ENCODE measurements around the gene LMBR1.
A peak's percentile ranks its signal among the peaks of the same experiment; 100 is the strongest.
"Not testable (repeated sequence)": the region's sequence is repeated elsewhere in the genome, so short reads cannot be mapped to it uniquely, and the experiment has no call there.

The LMBR1 gene

GRCh38 chr7:156892821-156893706 lies at the start of gene LMBR1:
LMBR1 (minus strand) TSS chr7:156893183; CDS start chr7:156892993, 190 bp downstream.
- DNase-seq (ENCODE audit: low read depth), result peak; percentile 89

GRCh38 chr7:156942708-156943090 lies 49.7 kb upstream of the LMBR1 start:
- DNase-seq (ENCODE audit: low read depth), result no peak

- no peak for DNase-seq (ENCODE audit: low read depth)
Observed at GRCh38 chr7:156941393-156942182, 48.6 kb upstream of the LMBR1 start.

GRCh38 chr7:156940421-156941122 lies 47.6 kb upstream of the LMBR1 start:
- DNase-seq (ENCODE audit: low read depth), result no peak

- DNase-seq (ENCODE audit: low read depth), result not testable (repeated sequence)
Observed at GRCh38 chr7:156936766-156937165, 43.8 kb upstream of the LMBR1 start.

GRCh38 chr7:156935250-156935649 lies 42.3 kb upstream of the LMBR1 start:
- DNase-seq (ENCODE audit: low read depth), result no peak

GRCh38 chr7:156932006-156932405 lies 39.0 kb upstream of the LMBR1 start:
- no peak for DNase-seq (ENCODE audit: low read depth)

GRCh38 chr7:156929789-156930539 lies 37.0 kb upstream of the LMBR1 start:
- DNase-seq (ENCODE audit: low read depth), result peak; percentile 68

GRCh38 chr7:156928406-156928747 lies 35.4 kb upstream of the LMBR1 start:
- no peak for DNase-seq (ENCODE audit: low read depth)

GRCh38 chr7:156927571-156928405 lies 34.8 kb upstream of the LMBR1 start:
- DNase-seq (ENCODE audit: low read depth), result no peak

GRCh38 chr7:156925821-156926220 lies 32.8 kb upstream of the LMBR1 start:
- not testable (repeated sequence) for DNase-seq (ENCODE audit: low read depth)

GRCh38 chr7:156922304-156922703 lies 29.3 kb upstream of the LMBR1 start:
- DNase-seq (ENCODE audit: low read depth), result not testable (repeated sequence)

GRCh38 chr7:156920487-156921373 lies 27.7 kb upstream of the LMBR1 start:
- not testable (repeated sequence) for DNase-seq (ENCODE audit: low read depth)

GRCh38 chr7:156920076-156920475 lies 27.1 kb upstream of the LMBR1 start:
- no peak for DNase-seq (ENCODE audit: low read depth)

GRCh38 chr7:156919132-156919713 lies 26.2 kb upstream of the LMBR1 start:
- DNase-seq (ENCODE audit: low read depth), result no peak

GRCh38 chr7:156918635-156919034 lies 25.7 kb upstream of the LMBR1 start:
- no peak for DNase-seq (ENCODE audit: low read depth)

GRCh38 chr7:156909574-156910252 lies 16.7 kb upstream of the LMBR1 start:
- DNase-seq (ENCODE audit: low read depth), result not testable (repeated sequence)

GRCh38 chr7:156907656-156908055 lies 14.7 kb upstream of the LMBR1 start:
- DNase-seq (ENCODE audit: low read depth), result no peak

- no peak for DNase-seq (ENCODE audit: low read depth)
Observed at GRCh38 chr7:156906200-156906649, 13.2 kb upstream of the LMBR1 start.
